GM12878 (cell line): ENCODE results near the gene NAB1. TPM values are rescaled to one million over a fixed set of nuclear protein-coding genes. Genes with fewer than 3 reads are reported as not detected.
A peak's percentile ranks its signal among the peaks of the same experiment; 100 is the strongest.

Source experiments
- BCL11A ChIP-seq: IDR thresholded peaks from 2 replicates; pipeline ENCODE4 v1.6.1; 2011; ENCODE audit warnings: low read depth, low read length
- CBFB ChIP-seq: IDR thresholded peaks from 2 replicates; pipeline ENCODE4 v1.6.1; 2016; ENCODE audit warnings: antibody characterized with exemption, low read depth
- DPF2 ChIP-seq: fragments of 450-650 bp; IDR thresholded peaks from 2 replicates; pipeline ENCODE4 v1.6.1; 2017; ENCODE audit warnings: mild to moderate bottlenecking
- FOXM1 ChIP-seq: IDR thresholded peaks from 2 replicates; pipeline ENCODE4 v1.6.1; 2012; ENCODE audit warnings: low read depth, mild to moderate bottlenecking, inconsistent platforms, low read length, moderate library complexity
- GATAD2B ChIP-seq: fragments of 450-650 bp; conservative IDR thresholded peaks from 2 replicates; pipeline ENCODE4 v1.6.1; 2017; ENCODE audit warnings: low read depth, mild to moderate bottlenecking, moderate library complexity
- IRF4 ChIP-seq: IDR thresholded peaks from 2 replicates; pipeline ENCODE4 v1.6.1; 2011; ENCODE audit warnings: low read depth, low read length
- JUNB ChIP-seq: IDR thresholded peaks from 2 replicates; pipeline ENCODE4 v1.6.1; 2016; ENCODE audit warnings: antibody characterized with exemption, mild to moderate bottlenecking
- MYC ChIP-seq: IDR thresholded peaks from 2 replicates; pipeline ENCODE4 v1.6.1; 2011; ENCODE audit warnings: mild to moderate bottlenecking, low read length, moderate library complexity, inconsistent platforms; ENCODE audit not compliant: insufficient read depth, insufficient replicate concordance, insufficient read length, severe bottlenecking
- PRDM15 ChIP-seq: fragments of 450-650 bp; formaldehyde crosslinking; IDR thresholded peaks from 2 replicates; pipeline ENCODE4 v1.4.0; 2020; ENCODE audit warnings: mild to moderate bottlenecking, moderate library complexity
- RUNX3 ChIP-seq: IDR thresholded peaks from 2 replicates; pipeline ENCODE4 v1.6.1; 2012; ENCODE audit warnings: low read length, inconsistent platforms
- TCF3 ChIP-seq: IDR thresholded peaks from 2 replicates; pipeline ENCODE4 v1.6.1; 2012; ENCODE audit warnings: low read depth, mild to moderate bottlenecking, low read length, borderline replicate concordance; ENCODE audit not compliant: insufficient read depth
- USF2 ChIP-seq: IDR thresholded peaks from 2 replicates; pipeline ENCODE4 v1.6.1; 2011; ENCODE audit warnings: low read depth, low read length, improper control_type of control experiment, borderline replicate concordance
- polyA plus RNA-seq, 11 experiments: library from polyadenylated mRNA; depleted of rRNA in 4 of 11; unstranded in 6 of 11; stranded (reverse) in 5 of 11; fragments of >200 nt; fragmentation: Nextera tagmentation in 4 of 11; fragmentation: Illumina TruSeq in 1 of 11; extraction: Ambion mirVana in 4 of 11; extraction: Trizol in 1 of 11; gene quantifications; 1 replicate in 1 of 11; 2 replicates in 10 of 11; pipeline versions ENCODE4 v1.2.1 to v1.2.3, GENCODE V29; 2011 to 2016; ENCODE audit warnings: inconsistent platforms in 2 of 11, missing spikeins in 2 of 11, low read depth in 1 of 11
- total RNA-seq, 4 experiments: library from RNA; depleted of rRNA in 3 of 4; stranded (reverse); fragments of >200 nt in 3 of 4; fragmentation: Illumina TruSeq in 1 of 4; extraction: Trizol in 1 of 4; gene quantifications; 2 replicates each; pipeline versions ENCODE4 v1.2.1 to v1.2.3, GENCODE V29; 2013 to 2021
- TF ChIP-seq, protein P1 (sequence below): fragments of 450-650 bp; formaldehyde crosslinking; IDR thresholded peaks from 2 replicates; pipeline ENCODE4 v1.4.0; 2022; ENCODE audit warnings: mild to moderate bottlenecking, moderate library complexity
- TF ChIP-seq, protein P2 (sequence below): IDR thresholded peaks from 2 replicates; pipeline ENCODE4 v1.6.1; 2011; ENCODE audit warnings: borderline replicate concordance, low read depth, mild to moderate bottlenecking, moderate library complexity, mixed read lengths, low read length; ENCODE audit not compliant: insufficient read depth; ENCODE audit errors: extremely low read length
- TF ChIP-seq, protein P3 (sequence below): fragments of 450-650 bp; formaldehyde crosslinking; IDR thresholded peaks from 2 replicates; pipeline ENCODE4 v1.5.0; 2022; ENCODE audit warnings: mild to moderate bottlenecking, missing genetic modification characterization

The NAB1 gene
- total and polyA plus RNA-seq, 10 of the 15 experiments (the other 5 are each of a cell fraction or from before 2014, with no cell fraction given), result 4.5 to 39.6 (median 23.0) TPM

GRCh38 chr2:190693533-190694232 is 44.8 kb downstream of the NAB1 start (continued):
- TF ChIP-seq, protein P1, sequence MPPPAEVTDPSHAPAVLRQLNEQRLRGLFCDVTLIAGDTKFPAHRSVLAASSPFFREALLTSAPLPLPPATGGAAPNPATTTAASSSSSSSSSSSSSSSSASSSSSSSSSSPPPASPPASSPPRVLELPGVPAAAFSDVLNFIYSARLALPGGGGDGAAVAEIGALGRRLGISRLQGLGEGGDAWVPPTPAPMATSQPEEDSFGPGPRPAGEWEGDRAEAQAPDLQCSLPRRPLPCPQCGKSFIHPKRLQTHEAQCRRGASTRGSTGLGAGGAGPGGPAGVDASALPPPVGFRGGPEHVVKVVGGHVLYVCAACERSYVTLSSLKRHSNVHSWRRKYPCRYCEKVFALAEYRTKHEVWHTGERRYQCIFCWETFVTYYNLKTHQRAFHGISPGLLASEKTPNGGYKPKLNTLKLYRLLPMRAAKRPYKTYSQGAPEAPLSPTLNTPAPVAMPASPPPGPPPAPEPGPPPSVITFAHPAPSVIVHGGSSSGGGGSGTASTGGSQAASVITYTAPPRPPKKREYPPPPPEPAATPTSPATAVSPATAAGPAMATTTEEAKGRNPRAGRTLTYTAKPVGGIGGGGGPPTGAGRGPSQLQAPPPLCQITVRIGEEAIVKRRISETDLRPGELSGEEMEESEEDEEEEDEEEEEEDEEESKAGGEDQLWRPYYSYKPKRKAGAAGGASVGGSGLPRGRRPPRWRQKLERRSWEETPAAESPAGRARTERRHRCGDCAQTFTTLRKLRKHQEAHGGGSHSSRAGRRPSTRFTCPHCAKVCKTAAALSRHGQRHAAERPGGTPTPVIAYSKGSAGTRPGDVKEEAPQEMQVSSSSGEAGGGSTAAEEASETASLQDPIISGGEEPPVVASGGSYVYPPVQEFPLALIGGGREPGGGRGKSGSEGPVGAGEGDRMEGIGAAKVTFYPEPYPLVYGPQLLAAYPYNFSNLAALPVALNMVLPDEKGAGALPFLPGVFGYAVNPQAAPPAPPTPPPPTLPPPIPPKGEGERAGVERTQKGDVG, result no peak
- TF ChIP-seq PRDM15 (CRISPR knock-in tag) (no peak), MYC (no peak), GATAD2B (peak; percentile 55; the same call in 1 of the 2 replicates), BCL11A (peak; percentile 76), CBFB (no peak), FOXM1 (peak; percentile 69; the same call in 1 of the 2 replicates), TCF3 (peak; percentile 89), IRF4 (peak; percentile 84; the same call in 1 of the 2 replicates), USF2 (no peak), DPF2 (peak; percentile 49; the same call in 1 of the 2 replicates), JUNB (peak; percentile 91), RUNX3 (peak; percentile 79)
- TF ChIP-seq, protein P2, sequence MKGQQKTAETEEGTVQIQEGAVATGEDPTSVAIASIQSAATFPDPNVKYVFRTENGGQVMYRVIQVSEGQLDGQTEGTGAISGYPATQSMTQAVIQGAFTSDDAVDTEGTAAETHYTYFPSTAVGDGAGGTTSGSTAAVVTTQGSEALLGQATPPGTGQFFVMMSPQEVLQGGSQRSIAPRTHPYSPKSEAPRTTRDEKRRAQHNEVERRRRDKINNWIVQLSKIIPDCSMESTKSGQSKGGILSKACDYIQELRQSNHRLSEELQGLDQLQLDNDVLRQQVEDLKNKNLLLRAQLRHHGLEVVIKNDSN, result no peak
- TF ChIP-seq, protein P3, sequence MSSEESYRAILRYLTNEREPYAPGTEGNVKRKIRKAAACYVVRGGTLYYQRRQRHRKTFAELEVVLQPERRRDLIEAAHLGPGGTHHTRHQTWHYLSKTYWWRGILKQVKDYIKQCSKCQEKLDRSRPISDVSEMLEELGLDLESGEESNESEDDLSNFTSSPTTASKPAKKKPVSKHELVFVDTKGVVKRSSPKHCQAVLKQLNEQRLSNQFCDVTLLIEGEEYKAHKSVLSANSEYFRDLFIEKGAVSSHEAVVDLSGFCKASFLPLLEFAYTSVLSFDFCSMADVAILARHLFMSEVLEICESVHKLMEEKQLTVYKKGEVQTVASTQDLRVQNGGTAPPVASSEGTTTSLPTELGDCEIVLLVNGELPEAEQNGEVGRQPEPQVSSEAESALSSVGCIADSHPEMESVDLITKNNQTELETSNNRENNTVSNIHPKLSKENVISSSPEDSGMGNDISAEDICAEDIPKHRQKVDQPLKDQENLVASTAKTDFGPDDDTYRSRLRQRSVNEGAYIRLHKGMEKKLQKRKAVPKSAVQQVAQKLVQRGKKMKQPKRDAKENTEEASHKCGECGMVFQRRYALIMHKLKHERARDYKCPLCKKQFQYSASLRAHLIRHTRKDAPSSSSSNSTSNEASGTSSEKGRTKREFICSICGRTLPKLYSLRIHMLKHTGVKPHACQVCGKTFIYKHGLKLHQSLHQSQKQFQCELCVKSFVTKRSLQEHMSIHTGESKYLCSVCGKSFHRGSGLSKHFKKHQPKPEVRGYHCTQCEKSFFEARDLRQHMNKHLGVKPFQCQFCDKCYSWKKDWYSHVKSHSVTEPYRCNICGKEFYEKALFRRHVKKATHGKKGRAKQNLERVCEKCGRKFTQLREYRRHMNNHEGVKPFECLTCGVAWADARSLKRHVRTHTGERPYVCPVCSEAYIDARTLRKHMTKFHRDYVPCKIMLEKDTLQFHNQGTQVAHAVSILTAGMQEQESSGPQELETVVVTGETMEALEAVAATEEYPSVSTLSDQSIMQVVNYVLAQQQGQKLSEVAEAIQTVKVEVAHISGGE, result no peak
